OCI-LY3 (cell line): ENCODE data around the gene UCKL1.

Source experiments
- CTCF ChIP-seq: fragments of 200-600, 300-600 bp; sonication (generic); IDR thresholded peaks from 2 replicates; pipeline ENCODE4 v1.5.1; 2014; ENCODE audit warnings: antibody characterized with exemption, low read length, low read depth
- EZH2phosphoT487 ChIP-seq: fragments of 200-600 bp; shearing (Covaris generic); IDR thresholded peaks from 2 replicates; pipeline ENCODE4 v1.6.1; 2018; ENCODE audit warnings: antibody characterized with exemption, mixed run types, low read depth

GRCh38 chr20:63920226-63920625 is 36.0 kb downstream of the UCKL1 start:
- TF ChIP-seq CTCF (no peak), EZH2phosphoT487 (no peak)
